NCI-H748 (cell line): ENCODE results near the gene GABBR2.

ENCODE experiments used
- DNase-seq: peaks from one replicate; lab custom pipeline; 2025; ENCODE audit not compliant: unreplicated experiment; lab: John Stamatoyannopoulos, UW

The GABBR2 gene

GRCh38 chr9:98357921-98358535 is 350.7 kb downstream of the GABBR2 start:
- no peak for DNase-seq

GRCh38 chr9:98356953-98357690 is 351.6 kb downstream of the GABBR2 start:
- no peak for DNase-seq

GRCh38 chr9:98356326-98356725 is 352.4 kb downstream of the GABBR2 start:
- DNase-seq, result no peak

GRCh38 chr9:98351370-98351769 is 357.4 kb downstream of the GABBR2 start:
- DNase-seq, result no peak

DNA sequence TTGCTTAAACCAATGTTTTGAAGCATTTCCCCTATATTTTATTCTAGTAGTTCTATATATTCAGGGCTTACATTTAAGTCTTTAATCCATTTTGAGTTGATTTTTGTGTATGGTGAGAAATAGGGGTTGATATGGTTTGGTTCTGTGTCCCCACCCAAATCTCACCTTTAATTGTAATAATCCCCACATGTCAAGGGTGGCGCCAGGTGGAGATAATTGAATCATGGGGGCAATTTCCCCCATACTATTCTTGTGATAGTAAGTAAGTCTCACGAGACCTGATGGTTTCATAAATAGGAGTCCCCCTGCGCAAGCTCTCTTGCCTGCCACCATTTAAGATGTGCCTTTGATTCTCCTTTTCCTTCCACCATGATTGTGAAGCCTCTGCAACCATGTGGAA is 361.1 kb downstream of the GABBR2 start:
- DNase-seq, result no peak

DNA sequence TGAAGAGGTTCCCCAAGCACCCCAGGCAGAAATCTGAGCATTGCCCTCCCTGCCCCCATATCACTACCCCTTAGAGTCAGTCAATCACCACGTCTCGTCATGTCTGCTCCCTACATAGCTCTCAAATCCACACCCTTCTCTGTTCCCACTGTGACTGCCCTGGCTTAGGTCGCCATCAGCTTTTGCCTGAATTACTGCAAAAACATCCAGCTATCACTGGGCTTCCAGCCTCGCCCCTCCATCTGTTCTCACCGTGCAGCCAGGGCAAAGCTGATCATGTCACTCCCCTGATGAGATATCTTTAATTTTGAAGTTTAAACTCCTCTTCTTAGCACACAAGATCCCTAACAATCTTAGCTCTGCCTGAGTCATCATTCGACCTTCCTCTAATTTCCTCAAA is 363.7 kb downstream of the GABBR2 start:
- no peak for DNase-seq

GRCh38 chr9:98344581-98344980 is 364.2 kb downstream of the GABBR2 start:
- no peak for DNase-seq

DNA sequence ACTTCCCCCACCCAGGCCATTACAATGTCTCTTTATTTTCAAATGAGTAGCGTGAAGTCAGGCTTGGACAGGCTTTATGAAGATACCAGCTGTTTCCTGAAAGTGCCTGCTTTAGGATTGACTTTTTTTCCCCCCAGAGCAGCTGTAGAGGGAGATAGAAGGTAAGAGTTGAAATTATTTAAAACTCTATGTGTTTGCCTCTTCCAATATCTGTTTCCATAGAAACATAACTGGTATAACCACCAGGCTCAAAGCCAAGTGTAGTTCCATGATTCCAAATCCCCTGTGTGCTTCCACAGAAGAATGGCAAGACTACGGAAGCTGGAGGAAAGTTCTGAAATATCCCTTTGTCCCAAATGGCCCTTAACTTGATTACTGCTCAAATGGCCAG is 365.9 kb downstream of the GABBR2 start:
- no peak for DNase-seq

- no peak for DNase-seq
Measured at GRCh38 chr9:98342098-98342819, 366.5 kb downstream of the GABBR2 start.

- no peak for DNase-seq
Measured at GRCh38 chr9:98341157-98342097, 367.3 kb downstream of the GABBR2 start.

GRCh38 chr9:98339987-98340800 is 368.5 kb downstream of the GABBR2 start:
- no peak for DNase-seq

GRCh38 chr9:98335661-98336060 is 373.1 kb downstream of the GABBR2 start:
- DNase-seq, result no peak

DNA sequence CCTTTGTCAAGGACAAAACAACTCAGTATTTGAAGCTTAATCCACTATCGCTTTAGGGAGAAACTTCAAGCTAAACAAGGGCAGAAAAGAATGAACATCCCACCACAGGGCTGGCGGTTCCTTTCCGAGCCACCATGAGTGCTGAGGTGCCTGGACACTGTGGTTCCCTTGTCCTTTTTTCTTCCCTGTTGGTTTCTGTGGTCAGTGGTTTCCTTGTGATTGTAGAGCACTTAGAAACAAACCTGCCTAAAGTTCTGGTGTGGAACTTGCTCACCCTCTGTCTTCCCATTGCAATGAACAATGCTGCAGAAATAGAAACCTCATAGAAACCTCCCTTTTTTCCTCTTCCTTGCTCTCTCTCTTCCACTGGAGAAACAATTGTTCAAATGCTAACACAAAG is 373.9 kb downstream of the GABBR2 start:
- no peak for DNase-seq

DNA sequence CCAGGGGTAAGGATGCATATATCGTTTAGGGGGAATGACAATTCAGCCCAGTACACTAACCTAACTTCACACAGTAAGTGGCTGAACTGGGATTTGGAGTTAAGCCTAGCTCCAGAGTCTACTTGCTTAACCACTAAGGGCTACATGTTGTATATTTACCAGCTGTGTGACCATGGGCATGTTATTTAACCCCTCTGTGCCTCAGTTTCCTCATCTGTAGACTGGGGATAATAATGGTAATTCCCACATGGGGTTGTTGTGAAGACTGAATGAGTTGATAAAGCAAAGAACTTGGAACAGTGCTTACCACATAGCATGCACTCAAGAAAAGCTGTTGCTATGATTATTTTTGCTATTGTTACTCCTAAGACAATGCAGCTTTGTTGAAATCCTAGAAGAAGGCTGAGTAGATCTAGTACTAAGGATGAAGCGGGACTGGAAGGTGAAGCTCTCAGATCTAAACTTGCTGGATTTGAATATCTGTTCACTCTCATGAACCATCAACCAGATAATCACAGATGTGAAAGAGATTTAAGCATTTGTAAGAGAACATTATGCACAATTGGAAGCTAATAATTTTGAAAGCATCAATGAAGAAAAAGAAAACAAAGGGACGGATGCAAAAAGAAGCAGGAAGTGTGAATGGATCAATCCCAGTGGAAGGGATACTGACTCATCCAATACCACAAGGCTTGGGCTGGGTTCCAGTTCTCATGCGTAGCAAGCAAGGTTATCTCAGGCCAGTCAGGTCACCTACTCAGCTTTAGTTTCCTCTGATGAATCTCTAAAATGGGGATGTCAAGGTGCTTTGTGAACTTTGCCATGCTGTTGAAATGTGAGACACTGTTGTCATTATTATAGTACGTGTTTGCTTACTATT is 374.8 kb downstream of the GABBR2 start:
- DNase-seq, result no peak

- no peak for DNase-seq
Measured at GRCh38 chr9:98332405-98332831, 376.3 kb downstream of the GABBR2 start.

DNA sequence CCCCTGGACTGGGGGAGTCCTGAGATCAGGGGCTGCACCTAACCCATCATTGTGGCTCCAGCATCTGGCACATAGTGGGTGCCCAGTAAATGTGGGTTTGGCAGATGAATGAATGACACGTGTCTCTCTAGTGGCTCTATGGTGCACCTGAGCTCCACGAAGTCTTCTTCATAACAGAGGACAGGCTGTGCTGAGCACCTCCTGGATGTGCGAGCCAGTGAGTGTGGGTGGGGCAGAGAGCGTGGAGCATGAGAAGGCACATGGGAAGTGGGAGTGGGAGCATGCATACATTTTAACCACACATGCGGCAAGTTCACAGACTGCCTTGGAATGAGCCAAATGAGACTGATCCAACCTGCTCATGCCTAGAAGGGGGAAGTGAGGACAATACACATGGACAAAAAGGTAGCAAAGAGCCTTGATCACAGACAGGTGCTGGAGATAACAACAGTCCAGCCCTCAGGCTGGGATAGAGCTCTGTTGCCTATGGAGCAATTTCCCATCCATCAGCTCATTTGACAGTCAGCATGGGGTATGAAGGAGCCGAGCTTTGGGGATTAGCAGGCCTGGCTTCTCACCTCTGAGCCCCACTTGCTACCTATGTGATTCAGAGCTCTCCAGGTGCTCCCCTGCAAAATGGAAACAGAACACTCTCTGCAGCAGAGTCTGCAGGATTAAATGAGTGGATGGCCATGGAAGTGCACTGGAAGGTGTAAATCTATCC is 377.0 kb downstream of the GABBR2 start:
- DNase-seq, result no peak

DNA sequence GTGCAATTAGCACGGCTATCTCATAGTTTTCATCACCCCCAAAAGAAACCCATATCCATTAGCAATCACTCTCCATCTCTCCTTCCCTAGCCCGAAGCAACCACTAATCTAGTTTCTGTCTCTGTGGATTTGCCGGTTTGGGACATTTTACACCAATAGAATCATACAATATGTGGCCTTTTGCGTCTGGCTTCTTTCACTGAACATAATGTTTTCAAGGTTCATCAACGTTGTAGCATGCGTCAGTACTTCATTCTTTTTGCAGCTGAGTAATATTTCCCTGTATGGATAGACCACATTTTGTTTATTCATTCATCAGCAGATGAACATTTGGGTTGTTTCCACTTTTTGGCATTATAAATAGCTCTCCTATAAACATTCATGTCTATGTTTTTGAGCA is 377.9 kb downstream of the GABBR2 start:
- DNase-seq, result no peak

DNA sequence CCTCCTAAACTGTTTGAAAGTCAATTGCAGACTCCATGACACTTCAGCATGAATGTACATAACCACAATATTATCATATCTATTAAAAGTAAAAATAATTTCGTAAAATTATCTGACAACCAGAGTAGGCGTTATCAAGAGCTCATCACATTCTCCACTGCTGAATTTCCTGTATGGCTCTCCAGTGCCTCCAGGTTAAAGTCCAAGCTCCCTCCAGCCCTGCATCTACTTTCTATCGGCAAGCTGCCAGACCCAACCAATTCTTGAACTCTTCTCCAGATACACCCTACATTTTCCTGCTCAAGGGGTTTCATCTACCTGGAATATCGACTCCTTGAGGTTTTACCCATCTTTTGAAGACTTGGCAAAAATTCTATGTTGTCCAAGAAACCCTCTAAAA is 378.8 kb downstream of the GABBR2 start:
- no peak for DNase-seq

GRCh38 chr9:98329281-98329680 is 379.5 kb downstream of the GABBR2 start:
- no peak for DNase-seq
